GM10847 (cell line): ENCODE measurements around the gene LINC01488.

Experiments
- POLR2A ChIP-seq: IDR thresholded peaks from 2 replicates; pipeline ENCODE4 v1.6.1; 2011; ENCODE audit not compliant: insufficient read length; ENCODE audit errors: extremely low read depth

LINC01488 gene

GRCh38 chr11:69442012-69442806, 39.3 kb upstream of the LINC01488 start:
- no peak for TF ChIP-seq POLR2A

- TF ChIP-seq POLR2A = no peak
These were observed 38.7 kb upstream of the LINC01488 start for GRCh38 chr11:69442807-69443137.

DNA sequence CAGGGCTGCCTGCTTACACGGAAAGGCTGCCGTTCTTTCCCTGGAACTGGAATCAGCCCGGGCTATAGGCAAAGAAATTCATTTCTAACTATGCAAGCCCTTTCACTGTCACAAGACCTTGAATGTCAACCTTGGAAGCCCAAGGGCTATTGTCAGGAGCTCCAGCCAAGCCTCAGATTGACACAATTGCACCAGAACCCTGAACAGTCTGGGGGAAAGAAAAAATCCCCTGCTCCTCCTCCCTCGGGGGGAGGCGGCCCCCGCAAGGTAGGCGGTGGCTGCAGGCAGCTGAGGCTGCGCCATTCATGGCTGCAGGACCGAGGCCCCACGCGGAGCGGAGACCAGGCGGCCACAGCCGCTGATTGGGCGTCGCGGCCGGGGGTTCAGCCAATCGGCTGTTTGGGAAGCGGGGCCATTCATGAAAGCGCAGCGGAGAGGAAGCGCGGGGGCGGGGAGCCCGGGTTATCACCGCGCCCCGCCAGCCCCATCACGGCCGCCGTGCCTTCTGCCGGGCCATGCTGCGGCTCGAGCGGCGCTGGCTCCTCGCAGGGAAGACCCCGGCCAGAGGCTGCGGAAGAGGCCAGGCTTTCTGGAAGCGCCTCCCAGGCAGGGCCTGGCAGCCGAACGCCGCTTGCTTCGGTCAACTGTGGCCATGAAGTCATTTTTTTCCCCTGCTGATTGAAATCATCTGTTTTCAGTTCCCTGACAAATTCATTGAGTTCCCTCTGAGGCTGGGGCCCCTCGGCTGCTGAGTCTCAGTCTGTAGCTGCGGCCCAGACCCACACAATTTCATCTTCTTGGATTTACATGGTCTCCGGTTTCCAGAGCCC, 38.1 kb upstream of the LINC01488 start:
- TF ChIP-seq POLR2A = peak; percentile 42

DNA sequence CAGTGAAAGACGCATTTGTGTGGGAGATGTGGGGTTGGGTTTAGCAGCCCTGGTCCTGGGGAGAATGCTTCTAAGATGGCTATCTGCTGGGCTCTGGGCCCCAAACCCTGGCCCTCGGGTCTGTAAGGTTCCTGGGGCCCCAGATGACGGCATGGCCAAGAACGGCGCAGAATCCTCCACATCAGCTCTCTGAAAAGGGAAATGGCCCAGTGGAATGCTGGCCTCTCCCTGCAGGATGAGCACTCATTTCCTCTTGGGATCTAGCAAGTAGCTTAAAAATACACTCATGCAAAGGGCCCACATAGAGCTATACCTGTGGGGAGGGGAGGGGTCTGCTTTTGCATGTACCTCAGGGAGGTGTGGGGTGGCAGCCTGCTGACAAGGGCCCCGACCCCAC, 37.5 kb upstream of the LINC01488 start:
- no peak for TF ChIP-seq POLR2A

DNA sequence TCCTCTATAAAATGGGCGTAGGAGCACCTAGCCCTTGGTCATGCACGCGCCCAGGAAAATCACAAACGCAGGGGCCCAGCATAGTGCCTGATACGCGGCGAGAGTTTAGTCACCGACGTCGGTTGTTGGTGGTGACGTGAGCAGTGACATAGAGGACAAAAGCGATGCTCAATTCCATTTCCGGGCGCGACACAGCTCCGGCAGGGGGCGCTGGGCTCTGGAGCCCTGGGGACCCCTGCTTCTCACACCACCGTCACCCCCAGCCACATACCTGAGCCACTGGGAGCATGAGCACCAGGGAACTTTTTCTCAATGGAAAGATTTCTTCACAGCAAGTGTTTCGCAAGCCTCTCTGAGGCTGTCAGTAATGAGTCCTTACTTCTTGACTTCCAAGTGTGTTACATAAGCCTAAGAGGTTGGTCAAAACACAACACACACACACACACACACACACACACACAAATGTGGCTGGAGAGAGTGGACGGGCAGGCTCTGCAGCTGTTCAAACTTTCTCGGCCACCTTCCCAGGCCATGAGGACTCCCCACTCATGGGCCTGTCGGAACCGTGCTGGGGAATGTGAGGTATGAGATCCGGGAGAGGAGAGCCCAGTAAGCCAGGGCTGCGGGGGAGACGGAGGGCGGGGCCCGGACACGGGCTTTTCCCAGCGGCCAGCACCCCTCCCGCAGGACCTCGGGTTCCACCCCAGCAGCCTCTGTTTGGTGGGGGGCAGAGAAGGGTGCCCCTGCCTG, 36.9 kb upstream of the LINC01488 start:
- TF ChIP-seq POLR2A = no peak

- no peak for TF ChIP-seq POLR2A
These were observed 36.4 kb upstream of the LINC01488 start for GRCh38 chr11:69445131-69445470.

- TF ChIP-seq POLR2A = no peak
These were observed 35.4 kb upstream of the LINC01488 start for GRCh38 chr11:69446108-69446507.

DNA sequence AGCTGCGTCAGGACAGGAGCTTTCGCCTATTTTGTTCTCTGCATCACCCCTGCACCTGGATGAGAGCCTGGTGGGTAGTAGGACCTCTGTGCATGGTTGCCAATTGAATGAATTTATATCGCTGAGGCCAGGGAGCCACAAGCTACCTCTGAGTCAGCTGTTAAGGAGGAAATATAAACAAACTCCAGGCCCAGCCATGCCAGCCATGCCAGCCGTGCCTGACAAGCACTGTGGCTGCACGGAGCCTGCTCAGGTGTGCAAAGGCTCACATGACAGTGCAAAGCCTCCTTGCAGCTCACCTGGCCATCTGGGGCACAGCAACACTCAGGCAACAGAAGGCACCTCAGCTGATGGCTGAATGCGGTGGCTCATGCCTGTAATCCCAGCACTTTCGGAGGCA, 33.7 kb upstream of the LINC01488 start:
- no peak for TF ChIP-seq POLR2A

GRCh38 chr11:69448471-69449284, 32.8 kb upstream of the LINC01488 start:
- no peak for TF ChIP-seq POLR2A

GRCh38 chr11:69449320-69450063, 32.0 kb upstream of the LINC01488 start:
- TF ChIP-seq POLR2A = no peak

DNA sequence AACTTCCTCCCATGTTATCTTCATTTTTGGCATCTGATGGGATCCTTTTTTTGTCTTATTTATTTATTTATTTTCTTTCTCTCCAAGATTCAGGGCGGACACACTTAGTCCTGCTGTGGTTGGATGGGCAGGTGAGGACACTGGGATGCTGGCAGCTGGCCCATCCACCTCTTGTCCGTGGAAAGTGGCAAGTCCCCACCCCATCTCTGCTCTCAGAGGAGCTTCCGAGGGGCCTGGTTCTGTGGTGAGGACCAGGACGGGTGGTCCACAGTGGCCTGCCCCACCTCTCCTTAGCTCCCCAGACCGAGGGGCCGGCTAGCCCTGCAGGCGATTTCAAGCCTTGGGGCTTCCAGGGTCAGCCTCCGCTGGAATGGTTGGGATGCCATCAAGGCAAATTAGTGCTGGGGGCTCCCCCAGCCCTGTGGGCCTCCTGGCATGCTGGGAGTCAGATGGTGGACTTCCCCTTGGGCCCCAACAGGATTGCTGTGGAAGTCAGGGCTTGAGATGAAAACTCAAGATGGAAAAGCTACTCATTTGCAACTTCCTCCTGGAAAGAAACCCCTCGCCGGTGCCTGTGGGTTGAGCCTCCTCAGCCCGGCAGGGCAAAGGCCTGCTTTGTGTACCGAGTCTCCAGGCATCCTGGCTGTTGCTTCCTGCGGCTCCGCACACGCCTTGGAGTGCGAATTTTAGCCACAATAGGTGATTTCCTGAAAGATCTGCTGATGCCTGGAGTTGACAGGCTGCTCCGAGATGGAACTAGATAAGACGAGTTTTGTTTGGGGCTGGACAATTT, 31.2 kb upstream of the LINC01488 start:
- TF ChIP-seq POLR2A = no peak

DNA sequence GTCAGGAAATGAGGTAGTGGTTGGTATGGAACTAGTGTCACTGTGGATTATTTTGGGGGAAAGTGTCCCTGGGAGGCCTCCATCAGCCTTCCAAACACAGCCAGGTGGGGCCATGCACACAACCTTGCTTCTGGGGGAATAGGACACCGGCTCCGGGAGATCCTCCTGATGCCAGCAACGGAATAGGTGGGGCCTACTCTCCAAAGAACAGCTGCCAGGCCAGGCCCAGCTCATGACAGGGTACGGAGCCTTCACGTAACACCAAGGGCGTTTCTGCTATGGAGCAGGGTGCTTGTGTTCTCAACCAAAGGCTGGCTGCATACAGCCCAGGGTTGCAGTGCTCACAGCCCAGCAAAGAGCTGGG, 30.6 kb upstream of the LINC01488 start:
- TF ChIP-seq POLR2A = no peak

DNA sequence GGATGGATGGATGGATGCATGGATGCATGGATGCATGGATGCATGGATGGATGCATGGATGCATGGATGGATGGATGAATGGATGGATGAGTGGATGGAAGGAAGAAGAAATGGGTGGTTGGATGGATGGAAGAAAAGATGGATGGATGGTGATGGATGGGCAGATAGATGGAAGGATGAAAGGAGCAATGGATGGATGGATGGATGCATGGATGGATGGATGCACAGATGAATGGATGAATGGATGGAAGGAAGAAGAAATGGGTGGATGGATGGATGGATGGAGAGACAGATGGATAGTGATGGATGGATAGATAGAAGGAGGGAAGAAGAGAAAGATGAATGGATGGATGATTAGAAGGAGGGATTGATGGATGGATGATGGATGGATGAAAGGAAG, 30.2 kb upstream of the LINC01488 start:
- no peak for TF ChIP-seq POLR2A

GRCh38 chr11:69452206-69452987, 29.1 kb upstream of the LINC01488 start:
- TF ChIP-seq POLR2A = no peak
